ENCODE data around the gene MSH3. TPM values are rescaled to one million over a fixed set of nuclear protein-coding genes. Genes with fewer than 3 reads are reported as not detected.
A peak's percentile ranks its signal among the peaks of the same experiment; 100 is the strongest.

The MSH3 gene
- total and polyA plus RNA-seq, 8 donors = 2.3 to 25.5 (median 9.9) TPM

DNA sequence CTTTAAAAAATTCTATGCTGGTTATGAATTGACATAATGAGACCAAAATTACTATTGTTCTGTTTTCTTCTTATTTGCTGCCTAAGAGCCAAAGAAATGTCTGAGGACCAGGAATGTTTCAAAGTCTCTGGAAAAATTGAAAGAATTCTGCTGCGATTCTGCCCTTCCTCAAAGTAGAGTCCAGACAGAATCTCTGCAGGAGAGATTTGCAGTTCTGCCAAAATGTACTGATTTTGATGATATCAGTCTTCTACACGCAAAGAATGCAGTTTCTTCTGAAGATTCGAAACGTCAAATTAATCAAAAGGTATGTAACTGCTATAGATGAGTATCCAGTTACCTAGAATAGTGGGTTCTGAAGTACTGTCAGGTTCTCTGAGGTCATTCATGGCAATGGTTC lies 10.6 kb downstream of the MSH3 start:
- WGBS, 5 donors = 90 to 97% (median 92%) methylated on average over 4 of the region's 4 CpGs
- intact Hi-C loops (cut with DNase I; ENCODE audit: low total_unique reads) = loop anchor here (10.0 kb wide), 1 partner anchor 170 kb away; no protein-coding TSS in a partner anchor

DNA sequence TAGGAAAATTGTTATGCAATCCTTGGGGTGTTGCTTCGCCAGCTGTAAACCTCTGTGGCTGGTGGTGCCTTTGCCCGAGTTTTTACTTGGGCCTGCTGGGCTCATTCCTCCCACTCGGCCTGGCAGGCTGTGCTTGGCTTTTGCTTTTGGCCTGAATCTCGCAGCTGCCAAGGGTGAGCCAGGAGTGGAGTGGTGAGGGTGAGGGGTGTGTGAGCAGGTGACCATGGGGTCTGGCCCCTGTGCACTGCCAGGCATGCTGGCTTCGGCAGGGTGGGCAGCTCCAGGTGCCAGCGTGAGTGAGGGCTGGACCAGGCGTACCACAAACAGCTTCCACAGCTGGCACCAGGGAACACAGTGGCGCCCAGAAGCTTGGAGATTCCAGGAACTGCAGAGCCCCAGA lies 12.9 kb downstream of the MSH3 start:
- DNase-seq = no peak
- intact Hi-C loops (cut with DNase I; ENCODE audit: low total_unique reads) = loop anchor here (10.0 kb wide), 1 partner anchor 173 kb away; no protein-coding TSS in a partner anchor
- peaks cover 0 to 7% (median 0%) of the 10 kb centered on the region in 4 donors for H3K4me1 ChIP-seq
- H3K9me3 ChIP-seq = no peaks in the 10 kb centered on the region
- WGBS, 5 donors = 69 to 98% (median 93%) methylated on average over 5 to 8 of the region's 8 CpGs
- TF ChIP-seq EP300 (IDR thresholded peaks at IDR 0.05) = no peak
- TF ChIP-seq POLR2AphosphoS5 (IDR thresholded peaks at IDR 0.05) = no peak
- TF ChIP-seq, protein P1, sequence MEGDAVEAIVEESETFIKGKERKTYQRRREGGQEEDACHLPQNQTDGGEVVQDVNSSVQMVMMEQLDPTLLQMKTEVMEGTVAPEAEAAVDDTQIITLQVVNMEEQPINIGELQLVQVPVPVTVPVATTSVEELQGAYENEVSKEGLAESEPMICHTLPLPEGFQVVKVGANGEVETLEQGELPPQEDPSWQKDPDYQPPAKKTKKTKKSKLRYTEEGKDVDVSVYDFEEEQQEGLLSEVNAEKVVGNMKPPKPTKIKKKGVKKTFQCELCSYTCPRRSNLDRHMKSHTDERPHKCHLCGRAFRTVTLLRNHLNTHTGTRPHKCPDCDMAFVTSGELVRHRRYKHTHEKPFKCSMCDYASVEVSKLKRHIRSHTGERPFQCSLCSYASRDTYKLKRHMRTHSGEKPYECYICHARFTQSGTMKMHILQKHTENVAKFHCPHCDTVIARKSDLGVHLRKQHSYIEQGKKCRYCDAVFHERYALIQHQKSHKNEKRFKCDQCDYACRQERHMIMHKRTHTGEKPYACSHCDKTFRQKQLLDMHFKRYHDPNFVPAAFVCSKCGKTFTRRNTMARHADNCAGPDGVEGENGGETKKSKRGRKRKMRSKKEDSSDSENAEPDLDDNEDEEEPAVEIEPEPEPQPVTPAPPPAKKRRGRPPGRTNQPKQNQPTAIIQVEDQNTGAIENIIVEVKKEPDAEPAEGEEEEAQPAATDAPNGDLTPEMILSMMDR (IDR thresholded peaks at IDR 0.05) = no peak
- no peak for TF ChIP-seq POLR2A (IDR thresholded peaks at IDR 0.05)
- H3K4me3 ChIP-seq = no peak overlapping the region
- peaks cover 0 to 71% (median 65%) of the 10 kb centered on the region in 4 donors for H3K36me3 ChIP-seq
- H3K27ac ChIP-seq = no peak overlapping the region
- H3K27me3 ChIP-seq = no peaks in the 10 kb centered on the region

More for the DNA sequence above, 10.6 kb downstream of the MSH3 start:
- DNase-seq = no peak
- TF ChIP-seq POLR2AphosphoS5 (IDR thresholded peaks at IDR 0.05) (no peak), POLR2A (IDR thresholded peaks at IDR 0.05) (no peak), EP300 (IDR thresholded peaks at IDR 0.05) (no peak)
- TF ChIP-seq, protein P1 (IDR thresholded peaks at IDR 0.05) = no peak
- Histone ChIP-seq H3K4me1 (peaks cover 0 to 7% (median 3%) of the 10 kb centered on the region in 4 donors), H3K36me3 (peaks cover 0 to 79% (median 71%) of the 10 kb centered on the region in 4 donors), H3K4me3 (no peak overlapping the region), H3K27ac (no peak overlapping the region), H3K27me3 (no peaks in the 10 kb centered on the region), H3K9me3 (no peaks in the 10 kb centered on the region)

DNA sequence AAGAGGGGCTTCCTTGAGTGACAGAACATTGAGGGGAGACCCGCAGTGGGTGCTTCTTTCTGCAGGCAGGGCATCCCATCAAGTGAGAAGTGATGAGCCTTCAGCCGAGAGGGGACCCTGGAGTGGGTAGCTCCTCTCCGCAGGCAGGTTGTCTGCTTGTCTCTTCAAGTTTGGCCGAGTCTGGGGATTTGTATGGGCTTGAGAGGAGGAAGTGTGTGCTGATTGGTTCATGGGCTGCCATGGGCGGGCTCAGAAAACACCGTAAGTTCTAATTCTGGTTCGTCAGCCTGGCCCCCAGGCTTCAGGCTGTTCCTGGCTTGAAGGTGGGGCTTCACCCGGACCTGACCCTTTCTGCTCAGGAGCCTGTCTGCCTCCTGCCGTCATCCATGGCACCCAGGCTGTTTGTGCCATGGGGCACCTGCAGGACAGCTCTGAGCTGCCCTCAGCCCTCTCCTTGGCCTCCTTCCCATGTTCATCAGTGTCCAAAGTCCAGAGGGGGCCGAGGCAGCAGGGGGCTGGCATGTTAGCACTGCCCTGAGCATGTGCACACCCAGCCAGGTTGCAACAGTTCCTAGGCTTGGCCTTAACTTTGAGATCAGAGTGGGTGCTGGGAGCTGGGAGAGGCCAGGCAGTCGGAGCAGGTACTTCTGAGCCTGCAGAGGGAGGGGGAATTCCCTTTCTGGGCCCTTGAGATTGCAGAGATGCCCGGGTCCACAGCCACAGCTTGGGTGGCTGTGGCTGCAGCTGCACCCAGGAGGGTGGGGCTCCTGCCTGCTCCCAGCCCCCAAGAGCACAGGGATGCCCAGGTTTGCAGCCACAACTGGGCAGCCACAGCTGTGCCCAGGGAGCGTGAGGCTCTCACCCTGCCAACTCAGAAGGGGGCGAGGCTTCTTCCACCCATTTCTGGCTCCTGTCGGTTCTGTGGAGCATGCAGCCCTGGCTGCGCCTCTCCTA lies 13.8 kb downstream of the MSH3 start:
- WGBS, 5 donors = 78 to 81% (median 79%) methylated on average over 13 to 16 of the region's 16 CpGs
- Histone ChIP-seq H3K9me3 (no peaks in the 10 kb centered on the region), H3K27me3 (no peaks in the 10 kb centered on the region), H3K27ac (no peak overlapping the region), H3K4me3 (no peak overlapping the region), H3K4me1 (peaks cover 0 to 7% (median 0%) of the 10 kb centered on the region in 4 donors), H3K36me3 (peaks cover 4 to 70% (median 67%) of the 10 kb centered on the region in 4 donors)
- DNase-seq = peak in 1 of 2 donors; percentile 15
- TF ChIP-seq POLR2AphosphoS5 (IDR thresholded peaks at IDR 0.05) (no peak), POLR2A (IDR thresholded peaks at IDR 0.05) (no peak)
- TF ChIP-seq, protein P1 (IDR thresholded peaks at IDR 0.05) = no peak
- intact Hi-C loops (cut with DNase I; ENCODE audit: low total_unique reads) = loop anchor here (10.0 kb wide), 1 partner anchor 173 kb away; no protein-coding TSS in a partner anchor

DNA sequence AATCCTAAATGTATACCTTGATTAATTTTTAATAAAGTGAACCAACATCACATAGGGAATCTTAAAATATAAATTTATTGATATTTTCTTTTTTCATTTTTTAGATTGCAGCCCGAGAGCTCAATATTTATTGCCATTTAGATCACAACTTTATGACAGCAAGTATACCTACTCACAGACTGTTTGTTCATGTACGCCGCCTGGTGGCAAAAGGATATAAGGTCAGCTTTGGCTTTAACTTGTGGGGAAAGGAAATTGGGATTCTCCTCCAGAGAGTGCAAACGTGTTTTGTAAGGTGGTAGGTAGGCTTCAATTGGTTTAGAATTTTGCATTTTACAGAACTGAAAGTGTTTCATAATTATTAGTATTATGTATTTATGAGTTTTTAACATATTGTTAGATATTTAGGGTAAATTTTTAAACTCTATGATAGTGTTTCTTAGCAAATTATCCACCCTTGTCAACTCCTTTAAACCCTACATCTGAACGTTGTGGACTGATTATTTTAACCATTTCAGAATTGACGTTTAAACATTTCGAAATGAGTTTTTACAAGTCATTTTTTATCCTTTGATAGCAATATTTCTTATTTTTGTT lies 17.8 kb downstream of the MSH3 start:
- intact Hi-C loops (cut with DNase I; ENCODE audit: low total_unique reads) = no loop called here
- WGBS, 5 donors = 12 to 28% (median 23%) methylated on average over 7 of the region's 7 CpGs
- TF ChIP-seq, protein P1 (IDR thresholded peaks at IDR 0.05) = peak in 5 of 7 experiments; percentile 67 to 80 (median 77)
- TF ChIP-seq POLR2AphosphoS5 (IDR thresholded peaks at IDR 0.05) = no peak
- no peak for TF ChIP-seq POLR2A (IDR thresholded peaks at IDR 0.05)
- TF ChIP-seq EP300 (IDR thresholded peaks at IDR 0.05) = no peak
- Histone ChIP-seq H3K27ac (no peak overlapping the region), H3K36me3 (peaks cover 11 to 77% (median 74%) of the 10 kb centered on the region in 4 donors), H3K9me3 (no peaks in the 10 kb centered on the region), H3K4me3 (no peak overlapping the region), H3K4me1 (peaks cover 0 to 7% (median 0%) of the 10 kb centered on the region in 4 donors), H3K27me3 (no peaks in the 10 kb centered on the region)
- peak; percentile 75 to 88 for DNase-seq

Measured in stomach (tissue), 9 donors.